HEK293 (cell line): ENCODE measurements around the gene PSAT1.
A peak's percentile ranks its signal among the peaks of the same experiment; 100 is the strongest.

Experiments
- CTCF ChIA-PET: fragments of 350-600 bp; formaldehyde crosslinking; extraction: SDS; loops from one replicate; lab custom pipeline; 2021; ENCODE audit warnings: antibody characterized with exemption; lab: Yijun Ruan, JAX
- POLR2A ChIA-PET: fragments of 300-600 bp; formaldehyde crosslinking; extraction: SDS; loops from one replicate; lab custom pipeline; 2020; ENCODE audit warnings: antibody characterized with exemption, inconsistent platforms; lab: Yijun Ruan, JAX
- H3K27ac ChIP-seq: fragments of 200-500 bp; sonication (Bioruptor generic); 2 replicates; pipeline ENCODE4 v1.5.1; 2014; ENCODE audit warnings: low read depth, low read length, control low read depth, inconsistent platforms; ENCODE audit errors: extremely low read depth
- H3K36me3 ChIP-seq, 2 experiments: fragments of 200-500 bp in 1 of 2; sonication (Bioruptor generic) in 1 of 2; 1 replicate in 1 of 2; 2 replicates in 1 of 2; pipeline ENCODE4 v1.5.1; 2014 to 2017; ENCODE audit warnings: inconsistent platforms in 2 of 2, low read length in 2 of 2; ENCODE audit not compliant: control insufficient read depth in 2 of 2, insufficient read depth in 1 of 2
- H3K4me1 ChIP-seq: fragments of 200-500 bp; sonication (Bioruptor generic); 2 replicates; pipeline ENCODE4 v1.5.1; 2014; ENCODE audit warnings: mild to moderate bottlenecking, low read length, inconsistent platforms; ENCODE audit not compliant: control insufficient read depth, insufficient read depth
- H3K4me3 ChIP-seq: 2 replicates; pipeline ENCODE4 v1.5.1; 2011; ENCODE audit warnings: low read depth, mild to moderate bottlenecking, control low read depth, low read length, moderate library complexity
- H3K9me3 ChIP-seq: fragments of 200-500 bp; sonication (Bioruptor generic); 2 replicates; pipeline ENCODE4 v1.5.1; 2014; ENCODE audit warnings: low read depth, low read length, inconsistent platforms; ENCODE audit not compliant: control insufficient read depth, insufficient read depth
- BCL11A ChIP-seq: fragments of 450-650 bp; formaldehyde crosslinking; IDR thresholded peaks from 2 replicates; pipeline ENCODE4 v1.5.1; 2016; ENCODE audit warnings: low read depth, missing biosample characterization, missing genetic modification characterization
- EGR2 ChIP-seq: fragments of 450-650 bp; formaldehyde crosslinking; IDR thresholded peaks from 2 replicates; pipeline ENCODE4 v1.5.1; 2016; ENCODE audit warnings: low read depth, missing biosample characterization, missing genetic modification characterization
- GLI2 ChIP-seq: fragments of 450-650 bp; formaldehyde crosslinking; IDR thresholded peaks from 2 replicates; pipeline ENCODE4; 2017; ENCODE audit warnings: missing biosample characterization, missing genetic modification characterization, low read depth, borderline replicate concordance
- KLF1 ChIP-seq: fragments of 450-650 bp; formaldehyde crosslinking; IDR thresholded peaks from 2 replicates; pipeline ENCODE4 v1.5.1; 2016; ENCODE audit warnings: missing biosample characterization, missing genetic modification characterization
- KLF10 ChIP-seq: fragments of 450-650 bp; IDR thresholded peaks from 2 replicates; pipeline ENCODE4 v1.5.1; 2018; ENCODE audit warnings: missing biosample characterization, mild to moderate bottlenecking, missing genetic modification characterization
- KLF16 ChIP-seq: fragments of 450-650 bp; formaldehyde crosslinking; IDR thresholded peaks from 2 replicates; pipeline ENCODE4 v1.5.1; 2017; ENCODE audit warnings: missing biosample characterization, missing genetic modification characterization
- PBX3 ChIP-seq: sonication (generic); formaldehyde crosslinking; IDR thresholded peaks from 2 replicates; pipeline ENCODE4 v1.8.1; 2022; ENCODE audit warnings: mild to moderate bottlenecking, moderate library complexity, missing genetic modification reagents
- SP7 ChIP-seq: fragments of 450-650 bp; formaldehyde crosslinking; IDR thresholded peaks from 2 replicates; pipeline ENCODE4 v1.5.1; 2016; ENCODE audit warnings: missing biosample characterization, missing genetic modification characterization
- YY2 ChIP-seq: fragments of 450-650 bp; formaldehyde crosslinking; IDR thresholded peaks from 2 replicates; pipeline ENCODE4 v1.5.1; 2016; ENCODE audit warnings: missing biosample characterization, missing genetic modification characterization
- ZBTB17 ChIP-seq: fragments of 450-650 bp; formaldehyde crosslinking; IDR thresholded peaks from 2 replicates; pipeline ENCODE4 v1.5.1; 2016; ENCODE audit warnings: missing biosample characterization, missing genetic modification characterization
- ZBTB20 ChIP-seq: fragments of 450-650 bp; formaldehyde crosslinking; IDR thresholded peaks from 2 replicates; pipeline ENCODE4 v1.5.1; 2016; ENCODE audit warnings: missing biosample characterization, missing genetic modification characterization
- ZBTB49 ChIP-seq: fragments of 450-650 bp; formaldehyde crosslinking; IDR thresholded peaks from 2 replicates; pipeline ENCODE4 v1.5.1; 2016; ENCODE audit warnings: missing biosample characterization, missing genetic modification characterization, low read depth
- ZFP3 ChIP-seq: fragments of 450-650 bp; formaldehyde crosslinking; IDR thresholded peaks from 2 replicates; pipeline ENCODE4 v1.5.1; 2016; ENCODE audit warnings: low read depth, missing biosample characterization, missing genetic modification characterization
- ZNF132 ChIP-seq: fragments of 450-650 bp; formaldehyde crosslinking; IDR thresholded peaks from 2 replicates; pipeline ENCODE4 v1.5.1; 2017; ENCODE audit warnings: missing biosample characterization, missing genetic modification characterization, borderline replicate concordance
- ZNF138 ChIP-seq: fragments of 450-650 bp; formaldehyde crosslinking; IDR thresholded peaks from 2 replicates; pipeline ENCODE4 v1.5.1; 2016; ENCODE audit warnings: missing biosample characterization, missing genetic modification characterization, borderline replicate concordance
- ZNF2 ChIP-seq: fragments of 450-650 bp; formaldehyde crosslinking; IDR thresholded peaks from 2 replicates; pipeline ENCODE4 v1.5.1; 2016; ENCODE audit warnings: missing biosample characterization, missing genetic modification characterization
- ZNF24 ChIP-seq: fragments of 450-650 bp; formaldehyde crosslinking; IDR thresholded peaks from 2 replicates; pipeline ENCODE4 v1.5.1; 2016; ENCODE audit warnings: missing biosample characterization, missing genetic modification characterization
- ZNF366 ChIP-seq: fragments of 450-650 bp; formaldehyde crosslinking; conservative IDR thresholded peaks from 2 replicates; pipeline ENCODE4 v1.5.1; 2016; ENCODE audit warnings: missing biosample characterization, missing genetic modification characterization
- ZNF549 ChIP-seq: fragments of 450-650 bp; IDR thresholded peaks from 2 replicates; pipeline ENCODE4 v1.5.1; 2018; ENCODE audit warnings: missing biosample characterization, missing genetic modification characterization, mild to moderate bottlenecking, inconsistent platforms, moderate library complexity
- ZNF561 ChIP-seq: fragments of 450-650 bp; IDR thresholded peaks from 2 replicates; pipeline ENCODE4 v1.5.1; 2018; ENCODE audit warnings: missing biosample characterization, missing genetic modification characterization, borderline replicate concordance
- ZXDB ChIP-seq: fragments of 450-650 bp; formaldehyde crosslinking; IDR thresholded peaks from 2 replicates; pipeline ENCODE4 v1.5.1; 2016; ENCODE audit warnings: missing biosample characterization, missing genetic modification characterization
- TF ChIP-seq, protein P1 (sequence below): fragments of 450-650 bp; formaldehyde crosslinking; IDR thresholded peaks from 2 replicates; pipeline ENCODE4 v1.5.1; 2016; ENCODE audit warnings: missing biosample characterization, missing genetic modification characterization
- TF ChIP-seq, protein P2 (sequence below): fragments of 450-650 bp; formaldehyde crosslinking; IDR thresholded peaks from 2 replicates; pipeline ENCODE4; 2016; ENCODE audit warnings: missing biosample characterization, missing genetic modification characterization
- TF ChIP-seq, protein P3 (sequence below): fragments of 450-650 bp; formaldehyde crosslinking; IDR thresholded peaks from 2 replicates; pipeline ENCODE4 v1.5.1; 2017; ENCODE audit warnings: missing biosample characterization, missing genetic modification characterization

PSAT1 gene

GRCh38 chr9:78319197-78320029 is 22.5 kb downstream of the PSAT1 start:
- peaks cover 18 to 89% of the 10 kb centered on the region in 2 experiments for H3K36me3 ChIP-seq

DNA sequence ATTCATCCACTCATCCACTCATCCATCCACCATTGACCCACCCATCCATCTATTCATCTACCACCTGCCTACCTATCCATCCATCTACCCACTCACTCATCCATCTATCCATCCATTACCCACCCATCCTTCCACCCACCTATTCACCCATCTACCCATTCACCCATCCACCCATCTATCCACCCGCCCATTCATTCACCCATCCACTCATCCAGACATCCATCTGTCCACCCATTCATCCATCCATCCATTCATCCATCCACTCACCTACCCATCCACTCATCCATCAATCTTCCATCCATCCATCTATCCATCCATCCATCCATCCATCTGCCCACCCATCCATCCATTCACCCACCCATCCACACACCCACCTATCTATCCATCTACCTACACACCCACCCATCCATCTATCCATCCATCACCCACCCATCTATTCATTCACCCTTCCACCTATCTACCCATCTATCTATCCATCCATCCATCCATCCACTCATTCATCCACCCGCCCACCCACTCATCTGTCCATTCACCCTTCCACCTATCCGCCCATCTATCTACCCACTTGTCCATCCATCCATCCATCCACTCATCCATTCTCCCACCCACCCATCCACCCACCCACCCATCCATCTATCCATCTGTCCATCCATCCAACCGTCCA is 23.2 kb downstream of the PSAT1 start:
- Histone ChIP-seq H3K4me3 (no peak overlapping the region), H3K27ac (no peak overlapping the region), H3K36me3 (peaks cover 18 to 82% of the 10 kb centered on the region in 2 experiments), H3K4me1 (no peaks in the 10 kb centered on the region), H3K9me3 (no peaks in the 10 kb centered on the region)
- CTCF ChIA-PET = no interaction called here
- POLR2A ChIA-PET = interaction anchor here (1.1 kb wide), 1 partner anchor 23 kb away, joined by 4 read pairs; the partner anchor contains the start of gene PSAT1
- TF ChIP-seq SP7 = no peak
- TF ChIP-seq KLF1 (tag by site-specific recombination) = no peak
- peak; percentile 87 for TF ChIP-seq ZBTB17
- TF ChIP-seq PBX3 (CRISPR knock-in tag) = no peak
- peak; percentile 96 for TF ChIP-seq ZNF366
- no peak for TF ChIP-seq YY2 (tag by site-specific recombination)
- TF ChIP-seq ZXDB (tag by site-specific recombination) = no peak
- TF ChIP-seq, protein P1, sequence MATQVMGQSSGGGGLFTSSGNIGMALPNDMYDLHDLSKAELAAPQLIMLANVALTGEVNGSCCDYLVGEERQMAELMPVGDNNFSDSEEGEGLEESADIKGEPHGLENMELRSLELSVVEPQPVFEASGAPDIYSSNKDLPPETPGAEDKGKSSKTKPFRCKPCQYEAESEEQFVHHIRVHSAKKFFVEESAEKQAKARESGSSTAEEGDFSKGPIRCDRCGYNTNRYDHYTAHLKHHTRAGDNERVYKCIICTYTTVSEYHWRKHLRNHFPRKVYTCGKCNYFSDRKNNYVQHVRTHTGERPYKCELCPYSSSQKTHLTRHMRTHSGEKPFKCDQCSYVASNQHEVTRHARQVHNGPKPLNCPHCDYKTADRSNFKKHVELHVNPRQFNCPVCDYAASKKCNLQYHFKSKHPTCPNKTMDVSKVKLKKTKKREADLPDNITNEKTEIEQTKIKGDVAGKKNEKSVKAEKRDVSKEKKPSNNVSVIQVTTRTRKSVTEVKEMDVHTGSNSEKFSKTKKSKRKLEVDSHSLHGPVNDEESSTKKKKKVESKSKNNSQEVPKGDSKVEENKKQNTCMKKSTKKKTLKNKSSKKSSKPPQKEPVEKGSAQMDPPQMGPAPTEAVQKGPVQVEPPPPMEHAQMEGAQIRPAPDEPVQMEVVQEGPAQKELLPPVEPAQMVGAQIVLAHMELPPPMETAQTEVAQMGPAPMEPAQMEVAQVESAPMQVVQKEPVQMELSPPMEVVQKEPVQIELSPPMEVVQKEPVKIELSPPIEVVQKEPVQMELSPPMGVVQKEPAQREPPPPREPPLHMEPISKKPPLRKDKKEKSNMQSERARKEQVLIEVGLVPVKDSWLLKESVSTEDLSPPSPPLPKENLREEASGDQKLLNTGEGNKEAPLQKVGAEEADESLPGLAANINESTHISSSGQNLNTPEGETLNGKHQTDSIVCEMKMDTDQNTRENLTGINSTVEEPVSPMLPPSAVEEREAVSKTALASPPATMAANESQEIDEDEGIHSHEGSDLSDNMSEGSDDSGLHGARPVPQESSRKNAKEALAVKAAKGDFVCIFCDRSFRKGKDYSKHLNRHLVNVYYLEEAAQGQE (tag by site-specific recombination) = no peak
- TF ChIP-seq EGR2 (tag by site-specific recombination) = peak; percentile 64
- TF ChIP-seq ZNF2 (tag by site-specific recombination) = no peak
- no peak for TF ChIP-seq BCL11A (tag by site-specific recombination)
- TF ChIP-seq ZNF138 (tag by site-specific recombination) = no peak
- TF ChIP-seq ZBTB49 (tag by site-specific recombination) = no peak
- TF ChIP-seq GLI2 (tag by site-specific recombination) = no peak
- TF ChIP-seq, protein P2, sequence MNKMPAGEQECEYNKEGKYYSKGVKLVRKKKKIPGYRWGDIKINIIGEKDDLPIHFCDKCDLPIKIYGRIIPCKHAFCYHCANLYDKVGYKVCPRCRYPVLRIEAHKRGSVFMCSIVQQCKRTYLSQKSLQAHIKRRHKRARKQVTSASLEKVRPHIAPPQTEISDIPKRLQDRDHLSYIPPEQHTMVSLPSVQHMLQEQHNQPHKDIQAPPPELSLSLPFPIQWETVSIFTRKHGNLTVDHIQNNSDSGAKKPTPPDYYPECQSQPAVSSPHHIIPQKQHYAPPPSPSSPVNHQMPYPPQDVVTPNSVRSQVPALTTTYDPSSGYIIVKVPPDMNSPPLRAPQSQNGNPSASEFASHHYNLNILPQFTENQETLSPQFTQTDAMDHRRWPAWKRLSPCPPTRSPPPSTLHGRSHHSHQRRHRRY (tag by site-specific recombination) = no peak
- no peak for TF ChIP-seq ZNF549 (tag by site-specific recombination)
- no peak for TF ChIP-seq KLF10 (tag by site-specific recombination)
- no peak for TF ChIP-seq ZFP3 (tag by site-specific recombination)
- TF ChIP-seq ZBTB20 (tag by site-specific recombination) = no peak
- no peak for TF ChIP-seq ZNF132 (tag by site-specific recombination)
- no peak for TF ChIP-seq KLF16 (tag by site-specific recombination)
- TF ChIP-seq ZNF561 = no peak

More at GRCh38 chr9:78319197-78320029, 22.5 kb downstream of the PSAT1 start:
- Histone ChIP-seq H3K27ac (no peak overlapping the region), H3K9me3 (no peaks in the 10 kb centered on the region), H3K4me1 (no peaks in the 10 kb centered on the region), H3K4me3 (no peak overlapping the region)
- CTCF ChIA-PET = no interaction called here
- TF ChIP-seq ZNF24 = 0 out of 2 replicates have a peak, but pooled peaks have one; percentile 36
- TF ChIP-seq, protein P3, sequence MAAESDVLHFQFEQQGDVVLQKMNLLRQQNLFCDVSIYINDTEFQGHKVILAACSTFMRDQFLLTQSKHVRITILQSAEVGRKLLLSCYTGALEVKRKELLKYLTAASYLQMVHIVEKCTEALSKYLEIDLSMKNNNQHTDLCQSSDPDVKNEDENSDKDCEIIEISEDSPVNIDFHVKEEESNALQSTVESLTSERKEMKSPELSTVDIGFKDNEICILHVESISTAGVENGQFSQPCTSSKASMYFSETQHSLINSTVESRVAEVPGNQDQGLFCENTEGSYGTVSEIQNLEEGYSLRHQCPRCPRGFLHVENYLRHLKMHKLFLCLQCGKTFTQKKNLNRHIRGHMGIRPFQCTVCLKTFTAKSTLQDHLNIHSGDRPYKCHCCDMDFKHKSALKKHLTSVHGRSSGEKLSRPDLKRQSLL (tag by site-specific recombination) = no peak
- POLR2A ChIA-PET = no interaction called here
